Stomach smooth muscle (tissue), 2 donors: Measurements from ENCODE around the gene FIBCD1.

ENCODE experiments used
- H3K27ac ChIP-seq: one replicate; pipeline ENCODE4 v1.7.0; 2013; ENCODE audit warnings: mild to moderate bottlenecking, low read length, inconsistent platforms
- H3K27me3 ChIP-seq, 2 donors: one replicate each; pipeline ENCODE4 v1.7.0; 2013; ENCODE audit warnings: low read length in 2 of 2; ENCODE audit not compliant: insufficient read depth in 2 of 2, control insufficient read depth in 1 of 2
- H3K36me3 ChIP-seq, 2 donors: one replicate each; pipeline ENCODE4 v1.7.0; 2013; ENCODE audit warnings: low read length in 2 of 2; ENCODE audit not compliant: control insufficient read depth in 2 of 2, insufficient read depth in 2 of 2
- H3K4me1 ChIP-seq: one replicate; pipeline ENCODE4 v1.7.0; 2013; ENCODE audit warnings: low read length; ENCODE audit not compliant: control insufficient read depth, insufficient read depth
- H3K4me3 ChIP-seq, 2 donors: one replicate each; pipeline ENCODE4 v1.7.0; 2013; ENCODE audit warnings: low read length in 2 of 2
- H3K9ac ChIP-seq, 2 donors: one replicate each; pipeline ENCODE4 v1.7.0; 2013; ENCODE audit warnings: low read length in 2 of 2, mild to moderate bottlenecking in 1 of 2
- H3K9me3 ChIP-seq, 2 donors: one replicate each; pipeline ENCODE4 v1.7.0; 2013; ENCODE audit warnings: low read length in 2 of 2; ENCODE audit not compliant: control insufficient read depth in 2 of 2
- donor health status: healthy.
- donor health status: Pancreatic carcinoma.

FIBCD1 gene

GRCh38 chr9:130927995-130928900, 10.8 kb downstream of the FIBCD1 start:
- Histone ChIP-seq H3K27me3 (peaks cover 5 to 10% of the 10 kb centered on the region in 2 donors), H3K27ac (no peak overlapping the region), H3K4me3 (no peak overlapping the region)

GRCh38 chr9:130927338-130927737, 11.7 kb downstream of the FIBCD1 start:
- Histone ChIP-seq H3K36me3 (no peaks in the 10 kb centered on the region), H3K9me3 (no peaks in the 10 kb centered on the region), H3K4me1 (no peaks in the 10 kb centered on the region), H3K27me3 (peaks cover 4% of the 10 kb centered on the region in 2 donors), H3K9ac (no peak overlapping the region), H3K4me3 (no peak overlapping the region), H3K27ac (no peak overlapping the region)

More at GRCh38 chr9:130927995-130928900, 10.8 kb downstream of the FIBCD1 start:
- no peaks in the 10 kb centered on the region for H3K36me3 ChIP-seq
- peaks cover 8% of the 10 kb centered on the region for H3K4me1 ChIP-seq
- H3K9me3 ChIP-seq, result no peaks in the 10 kb centered on the region
- no peak overlapping the region for H3K9ac ChIP-seq

- Histone ChIP-seq H3K36me3 (no peaks in the 10 kb centered on the region), H3K27me3 (peaks cover 4 to 8% of the 10 kb centered on the region in 2 donors)
Measured at GRCh38 chr9:130925050-130925678, 13.9 kb downstream of the FIBCD1 start.

GRCh38 chr9:130924448-130924788, 14.6 kb downstream of the FIBCD1 start:
- no peak overlapping the region for H3K27ac ChIP-seq
- no peak overlapping the region for H3K9ac ChIP-seq
- H3K27me3 ChIP-seq, result peaks cover 4 to 8% of the 10 kb centered on the region in 2 donors
- no peaks in the 10 kb centered on the region for H3K9me3 ChIP-seq
- no peaks in the 10 kb centered on the region for H3K4me1 ChIP-seq
- H3K36me3 ChIP-seq, result no peaks in the 10 kb centered on the region
- no peak overlapping the region for H3K4me3 ChIP-seq

More at GRCh38 chr9:130925050-130925678, 13.9 kb downstream of the FIBCD1 start:
- Histone ChIP-seq H3K4me1 (no peaks in the 10 kb centered on the region), H3K27ac (no peak overlapping the region), H3K9me3 (no peaks in the 10 kb centered on the region), H3K9ac (no peak overlapping the region), H3K4me3 (no peak overlapping the region)

- Histone ChIP-seq H3K27me3 (peaks cover 4 to 8% of the 10 kb centered on the region in 2 donors), H3K4me1 (peaks cover 3% of the 10 kb centered on the region), H3K36me3 (no peaks in the 10 kb centered on the region)
Measured at GRCh38 chr9:130923611-130924447, 15.2 kb downstream of the FIBCD1 start.

GRCh38 chr9:130922893-130923610, 16.0 kb downstream of the FIBCD1 start:
- Histone ChIP-seq H3K27me3 (peaks cover 6 to 8% of the 10 kb centered on the region in 2 donors), H3K9ac (no peak overlapping the region), H3K9me3 (no peaks in the 10 kb centered on the region), H3K36me3 (no peaks in the 10 kb centered on the region), H3K27ac (no peak overlapping the region), H3K4me3 (no peak overlapping the region), H3K4me1 (peaks cover 3% of the 10 kb centered on the region)

More at GRCh38 chr9:130923611-130924447, 15.2 kb downstream of the FIBCD1 start:
- Histone ChIP-seq H3K9me3 (no peaks in the 10 kb centered on the region), H3K9ac (no peak overlapping the region), H3K27ac (no peak overlapping the region), H3K4me3 (no peak overlapping the region)

GRCh38 chr9:130921989-130922892, 16.8 kb downstream of the FIBCD1 start:
- H3K9ac ChIP-seq, result no peak overlapping the region
- H3K36me3 ChIP-seq, result no peaks in the 10 kb centered on the region
- H3K27me3 ChIP-seq, result peaks cover 7 to 8% of the 10 kb centered on the region in 2 donors
- H3K9me3 ChIP-seq, result no peaks in the 10 kb centered on the region
- no peak overlapping the region for H3K27ac ChIP-seq
- no peak overlapping the region for H3K4me3 ChIP-seq
- peaks cover 3% of the 10 kb centered on the region for H3K4me1 ChIP-seq

- Histone ChIP-seq H3K27ac (no peak overlapping the region), H3K36me3 (no peaks in the 10 kb centered on the region)
Measured at GRCh38 chr9:130921300-130921988, 17.6 kb downstream of the FIBCD1 start.

GRCh38 chr9:130920762-130921299, 18.2 kb downstream of the FIBCD1 start:
- Histone ChIP-seq H3K9ac (no peak overlapping the region), H3K4me3 (no peak overlapping the region), H3K9me3 (no peaks in the 10 kb centered on the region), H3K36me3 (no peaks in the 10 kb centered on the region), H3K4me1 (peaks cover 3% of the 10 kb centered on the region), H3K27ac (no peak overlapping the region), H3K27me3 (peaks cover 8 to 9% of the 10 kb centered on the region in 2 donors)

More at GRCh38 chr9:130921300-130921988, 17.6 kb downstream of the FIBCD1 start:
- no peaks in the 10 kb centered on the region for H3K9me3 ChIP-seq
- H3K9ac ChIP-seq, result no peak overlapping the region
- H3K27me3 ChIP-seq, result peaks cover 8% of the 10 kb centered on the region in 2 donors
- H3K4me3 ChIP-seq, result no peak overlapping the region
- H3K4me1 ChIP-seq, result peaks cover 3% of the 10 kb centered on the region
